K562 (cell line): ENCODE measurements around the gene GLRX. TPM values are rescaled to one million over a fixed set of nuclear protein-coding genes. Genes with fewer than 3 reads are reported as not detected.

Experiments used
- ATAC-seq: fragments of 200-7000 bp; cut with Tn5 transposase; 3 replicates; pipeline ENCODE4 v1.9.1; 2020; ENCODE audit warnings: moderate library complexity
- BruUV-seq: library from RNA; stranded (reverse); fragments of 400-500 nt; replicated peaks from 2 replicates; lab custom pipeline; 2021; lab: Mats Ljungman, UMichigan
- CTCF ChIA-PET: fragments of 300-600 bp; formaldehyde crosslinking; extraction: SDS; loops from one replicate; lab custom pipeline; 2021; ENCODE audit warnings: low intra/inter-chr PET ratio; lab: Yijun Ruan, JAX
- POLR2A ChIA-PET: fragments of 300-600, 350-650 bp; sonication (Branson Sonifier 250); formaldehyde crosslinking; extraction: SDS; loops from one replicate; lab custom pipeline; 2021; ENCODE audit warnings: antibody characterized with exemption, inconsistent platforms; lab: Yijun Ruan, JAX
- DNase-seq, 4 experiments: peaks; one replicate each; pipeline versions ENCODE4 v3.0.0 to v3.0.0-alpha.2; 2011 to 2018; ENCODE audit warnings: low spot score in 3 of 4, mixed read lengths in 3 of 4; ENCODE audit errors: extremely low read depth in 1 of 4
- FAIRE-seq: peaks from 2 replicates; lab custom pipeline; 2011; peaks lifted over from hg19 to GRCh38; lab: Jason Lieb, UNC
- H2AFZ ChIP-seq: 2 replicates; pipeline ENCODE4 v1.6.0; 2011; ENCODE audit warnings: low read depth, low read length, control low read depth, inconsistent platforms
- H3K27ac ChIP-seq: fragments of 200-600 bp; 3 replicates; pipeline ENCODE4 v1.8.0; 2011; ENCODE audit warnings: low read depth, mild to moderate bottlenecking, control low read depth, inconsistent platforms, low read length, moderate library complexity, mixed read lengths; ENCODE audit errors: extremely low read depth
- H3K27me3 ChIP-seq, 2 experiments: fragments of 300-600 bp in 1 of 2; 2 replicates in 1 of 2; 3 replicates in 1 of 2; pipeline versions ENCODE4 v1.6.0 to v1.8.0; 2011; ENCODE audit warnings: inconsistent platforms in 2 of 2, low read length in 2 of 2, mild to moderate bottlenecking in 1 of 2, mixed read lengths in 1 of 2, moderate library complexity in 1 of 2; ENCODE audit not compliant: control insufficient read depth in 2 of 2, insufficient read depth in 2 of 2
- H3K36me3 ChIP-seq: fragments of 300-600 bp; 3 replicates; pipeline ENCODE4 v1.8.0; 2011; ENCODE audit warnings: mild to moderate bottlenecking, low read length, inconsistent platforms; ENCODE audit not compliant: control insufficient read depth, insufficient read depth
- H3K4me1 ChIP-seq, 2 experiments: fragments of 200-600 bp in 1 of 2; replicated peaks in 1 of 2; 2 replicates in 1 of 2; 3 replicates in 1 of 2; pipeline versions ENCODE4 v1.5.1 to v1.8.0; 2011; ENCODE audit warnings: inconsistent platforms in 2 of 2, low read length in 2 of 2, mild to moderate bottlenecking in 1 of 2, mixed read lengths in 1 of 2, moderate library complexity in 1 of 2; ENCODE audit not compliant: control insufficient read depth in 2 of 2, insufficient read depth in 2 of 2
- H3K4me2 ChIP-seq: 2 replicates; pipeline ENCODE4 v1.6.1; 2011; ENCODE audit warnings: low read length, control low read depth, inconsistent platforms, mixed read lengths; ENCODE audit not compliant: insufficient read depth
- H3K4me3 ChIP-seq: fragments of 200-600 bp; sonication (generic), shearing (Covaris generic); 2 replicates; pipeline ENCODE4 v1.5.1; 2016; ENCODE audit warnings: control low read depth, inconsistent platforms
- H3K79me2 ChIP-seq: fragments of 200-600 bp; 3 replicates; pipeline ENCODE4 v1.8.0; 2011; ENCODE audit warnings: low read length, inconsistent platforms; ENCODE audit not compliant: control insufficient read depth, insufficient read depth
- H3K9ac ChIP-seq, 2 experiments: 2 replicates each; pipeline versions ENCODE4 v1.6.0 to v1.6.1; 2011; ENCODE audit warnings: low read depth in 2 of 2, low read length in 2 of 2, control low read depth in 1 of 2, inconsistent platforms in 1 of 2, mild to moderate bottlenecking in 1 of 2, mixed read lengths in 1 of 2; ENCODE audit not compliant: insufficient read depth in 1 of 2
- H3K9me1 ChIP-seq: one replicate; pipeline ENCODE4 v1.6.0; 2011; ENCODE audit warnings: inconsistent platforms, mild to moderate bottlenecking, low read length, moderate library complexity; ENCODE audit not compliant: control insufficient read depth, insufficient read depth
- H3K9me3 ChIP-seq: replicated peaks from 2 replicates; pipeline ENCODE4 v1.5.1; 2011; ENCODE audit warnings: low read depth, low read length, inconsistent platforms; ENCODE audit not compliant: control insufficient read depth, insufficient read depth
- H4K20me1 ChIP-seq: replicated peaks from 2 replicates; pipeline ENCODE4 v1.6.1; 2011; ENCODE audit warnings: low read length, inconsistent platforms, mixed read lengths; ENCODE audit not compliant: control insufficient read depth, insufficient read depth
- AFF1 ChIP-seq, 2 experiments: fragments of 450-650 bp; IDR thresholded peaks; 2 replicates each; pipeline ENCODE4 v1.6.1; 2018; ENCODE audit warnings: mild to moderate bottlenecking in 2 of 2, low read depth in 1 of 2; ENCODE audit not compliant: partially characterized antibody in 2 of 2
- CHD1 ChIP-seq: fragments of 200-600 bp; sonication (generic); IDR thresholded peaks from one replicate; pipeline ENCODE4 v1.6.1; 2012; ENCODE audit warnings: mild to moderate bottlenecking, moderate library complexity, low read length, inconsistent platforms
- EZH2 ChIP-seq: IDR thresholded peaks from 2 replicates; pipeline ENCODE4 v1.6.1; 2012; ENCODE audit warnings: low read depth, mild to moderate bottlenecking, inconsistent platforms, low read length, borderline replicate concordance
- PATZ1 ChIP-seq: fragments of 250-450 bp; sonication (Bioruptor Pico); IDR thresholded peaks from 2 replicates; pipeline ENCODE4 v1.5.0; 2020; ENCODE audit warnings: mild to moderate bottlenecking, borderline replicate concordance
- SMARCE1 ChIP-seq: fragments of 450-650 bp; IDR thresholded peaks from 2 replicates; pipeline ENCODE4 v1.7.1; 2016; ENCODE audit warnings: mild to moderate bottlenecking
- SMC3 ChIP-seq: conservative IDR thresholded peaks from 2 replicates; pipeline ENCODE4 v1.6.1; 2011; ENCODE audit warnings: low read depth, low read length, improper control_type of control experiment; ENCODE audit not compliant: insufficient read depth
- ZBTB7A ChIP-seq: IDR thresholded peaks from 2 replicates; pipeline ENCODE4 v1.6.1; 2011; ENCODE audit warnings: low read depth, mild to moderate bottlenecking, low read length, moderate library complexity, borderline replicate concordance; ENCODE audit not compliant: control insufficient read depth
- ZFP30 ChIP-seq: fragments of 250-450 bp; sonication (Bioruptor Pico); IDR thresholded peaks from 2 replicates; pipeline ENCODE4 v1.8.0; 2022; ENCODE audit warnings: moderate library complexity, mild to moderate bottlenecking, inconsistent platforms, borderline replicate concordance
- ZNF592 ChIP-seq: fragments of 450-650 bp; IDR thresholded peaks from 2 replicates; pipeline ENCODE4 v1.6.1; 2017; ENCODE audit warnings: antibody characterized with exemption, mild to moderate bottlenecking
- WGBS: fragments of 100-300 bp; shearing (Covaris generic); methylation state at CpG from one replicate; pipeline ENCODE4 v1.1.6; 2016; ENCODE audit warnings: low coverage, mixed read lengths; ENCODE audit not compliant: insufficient coverage; ENCODE audit errors: missing lambda C conversion rate; 5-methylcytosine and 5-hydroxymethylcytosine counted together
- in situ Hi-C: fragments of 300-500 bp; cut with MboI; formaldehyde crosslinking; loops from 4 replicates; pipeline ENCODE4 v1.15.0; 2018; ENCODE audit warnings: inconsistent platforms, mixed read lengths
- intact Hi-C: fragments of 100-400 bp; cut with micrococcal nuclease; formaldehyde crosslinking; loops from 2 replicates; pipeline ENCODE4 v1.14.2; 2022
- polyA plus RNA-seq, 8 experiments: library from polyadenylated mRNA; depleted of rRNA in 4 of 8; stranded (reverse) in 5 of 8; unstranded in 3 of 8; fragments of >200 nt; fragmentation: Nextera tagmentation in 2 of 8; fragmentation: Illumina TruSeq in 1 of 8; extraction: Ambion mirVana in 2 of 8; extraction: Trizol in 1 of 8; gene quantifications; 2 replicates each; pipeline versions ENCODE4 v1.2.1 to v1.2.3, GENCODE V29; 2011 to 2014; ENCODE audit warnings: inconsistent platforms in 1 of 8, missing spikeins in 1 of 8
- total RNA-seq, 7 experiments: library from RNA; depleted of rRNA in 6 of 7; stranded (reverse); fragments of >200 nt in 6 of 7; fragmentation: Illumina TruSeq in 2 of 7; extraction: Trizol in 2 of 7; gene quantifications; 2 replicates each; pipeline versions ENCODE4 v1.2.1 to v1.2.3, GENCODE V29; 2011 to 2021; ENCODE audit warnings: low replicate concordance in 1 of 7

The GLRX gene
- total and polyA plus RNA-seq, 9 of the 15 experiments (the other 6 are each of a cell fraction or from before 2014, with no cell fraction given) = 2.3 to 11.2 (median 4.6) TPM

- intact Hi-C loops (no loop called here), in situ Hi-C loops (loop anchor here (25.0 kb wide), 1 partner anchor 874 kb away; no protein-coding TSS in a partner anchor)
- no peak overlapping the region for H3K4me3 ChIP-seq
- H4K20me1 ChIP-seq = no peaks in the 10 kb centered on the region
- DNase-seq = no peak
- no peaks in the 10 kb centered on the region for H3K36me3 ChIP-seq
- ChIA-PET CTCF (no interaction called here), POLR2A (no interaction called here)
- no peaks in the 10 kb centered on the region for H3K9me1 ChIP-seq
- no peak for FAIRE-seq
- no peaks in the 10 kb centered on the region for H3K27me3 ChIP-seq
- no peak overlapping the region for H3K9ac ChIP-seq
- no TSS peak for BruUV-seq
- no peaks in the 10 kb centered on the region for H3K79me2 ChIP-seq
- no peak for TF ChIP-seq PATZ1 (CRISPR knock-in tag)
- TF ChIP-seq AFF1 (IDR thresholded peaks at IDR 0.05; ENCODE audit: low read depth in 1 of 2, partially characterized antibody in 2 of 2) = no peak
- TF ChIP-seq SMARCE1 = no peak
- TF ChIP-seq ZFP30 (CRISPR knock-in tag) = no peak
- no peak for TF ChIP-seq ZBTB7A
- no peak for TF ChIP-seq CHD1
- TF ChIP-seq EZH2 = no peak
- TF ChIP-seq SMC3 = no peak
- no peak for TF ChIP-seq ZNF592
- WGBS = 29% methylated on average over 1 of the region's 1 CpG
- ATAC-seq = no peak
- no peak overlapping the region for H2AFZ ChIP-seq
- no peak overlapping the region for H3K4me2 ChIP-seq
- H3K9me3 ChIP-seq = no peaks in the 10 kb centered on the region
- peaks cover 4 to 5% of the 10 kb centered on the region in 2 experiments; a peak in 2 of 5 replicates for H3K4me1 ChIP-seq
- H3K27ac ChIP-seq = no peak overlapping the region
These were observed 14.0 kb upstream of the GLRX start for GRCh38 chr5:95836544-95836943.
